Limb (tissue), 2 donors: ENCODE results near the gene SLC25A15.
"Not testable (repeated sequence)": the region's sequence is repeated elsewhere in the genome, so short reads cannot be mapped to it uniquely, and the experiment has no call there.

Experiments used
- DNase-seq, 2 donors: peaks; one replicate each; pipeline ENCODE4 v3.0.0-alpha.2; 2016; ENCODE audit errors: extremely low spot score in 2 of 2

The SLC25A15 gene

GRCh38 chr13:40780822-40781401, 8.5 kb upstream of the SLC25A15 start:
- DNase-seq, result no peak

- no peak for DNase-seq
Measured at GRCh38 chr13:40781717-40782116, 7.7 kb upstream of the SLC25A15 start.

GRCh38 chr13:40782971-40783370, 6.4 kb upstream of the SLC25A15 start:
- DNase-seq, result not testable (repeated sequence)

GRCh38 chr13:40784540-40784939, 4.9 kb upstream of the SLC25A15 start:
- no peak for DNase-seq

- no peak for DNase-seq
Measured at GRCh38 chr13:40786568-40786996, 2.8 kb upstream of the SLC25A15 start.

- no peak for DNase-seq
Measured at GRCh38 chr13:40787062-40787461, 2.3 kb upstream of the SLC25A15 start.

- DNase-seq, result not testable (repeated sequence)
Measured at GRCh38 chr13:40788540-40789274, 704 bp upstream of the SLC25A15 start.

GRCh38 chr13:40790154-40790616, 774 bp downstream of the SLC25A15 start:
- DNase-seq, result no peak

- DNase-seq, result no peak
Measured at GRCh38 chr13:40792284-40793051, 3.1 kb downstream of the SLC25A15 start.

GRCh38 chr13:40793339-40793738, 3.9 kb downstream of the SLC25A15 start:
- DNase-seq, result no peak

- no peak for DNase-seq
Measured at GRCh38 chr13:40794414-40795368, 5.3 kb downstream of the SLC25A15 start.

GRCh38 chr13:40796649-40797048, 7.2 kb downstream of the SLC25A15 start:
- DNase-seq, result no peak

GRCh38 chr13:40798380-40798779, 9.0 kb downstream of the SLC25A15 start:
- no peak for DNase-seq

- no peak for DNase-seq
Measured at GRCh38 chr13:40799508-40799907, 10.1 kb downstream of the SLC25A15 start.

- no peak for DNase-seq
Measured at GRCh38 chr13:40800559-40800958, 11.1 kb downstream of the SLC25A15 start.

GRCh38 chr13:40801255-40802217, 12.1 kb downstream of the SLC25A15 start:
- DNase-seq, result no peak

- DNase-seq, result no peak
Measured at GRCh38 chr13:40803316-40803715, 13.9 kb downstream of the SLC25A15 start.

- DNase-seq, result no peak
Measured at GRCh38 chr13:40806241-40806640, 16.8 kb downstream of the SLC25A15 start.

GRCh38 chr13:40809471-40809870, 20.1 kb downstream of the SLC25A15 start:
- no peak for DNase-seq

GRCh38 chr13:40812102-40812501, 22.7 kb downstream of the SLC25A15 start:
- DNase-seq, result no peak
